Measurements from ENCODE around the gene PRRT3. TPM values are rescaled to one million over a fixed set of nuclear protein-coding genes. Genes with fewer than 3 reads are reported as not detected.
"Not testable (repeated sequence)": the region's sequence is repeated elsewhere in the genome, so short reads cannot be mapped to it uniquely, and the experiment has no call there.

The PRRT3 gene
- total and polyA plus RNA-seq, 9 of the 15 experiments (the other 6 are each of a cell fraction or from before 2014, with no cell fraction given): 0.06 to 1.9 (median 1.2) TPM

DNA sequence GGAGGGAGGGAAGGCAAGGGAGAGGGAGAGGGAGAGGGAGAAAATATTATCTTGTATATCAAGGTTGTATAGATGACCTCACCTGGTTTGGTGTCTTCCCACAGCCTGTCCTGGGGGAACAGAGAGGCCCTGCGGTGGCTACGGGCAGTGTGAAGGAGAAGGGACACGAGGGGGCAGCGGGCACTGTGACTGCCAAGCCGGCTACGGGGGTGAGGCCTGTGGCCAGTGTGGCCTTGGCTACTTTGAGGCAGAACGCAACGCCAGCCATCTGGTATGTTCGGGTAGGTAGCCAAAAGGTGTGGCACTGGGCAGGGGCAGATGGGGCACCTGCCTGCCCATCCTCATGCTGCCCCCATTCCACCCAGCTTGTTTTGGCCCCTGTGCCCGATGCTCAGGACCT is 11.5 kb downstream of the PRRT3 start:
- Histone ChIP-seq H3K9ac (ENCODE audit: insufficient read depth in 1 of 2, low read depth in 2 of 2, low read length in 2 of 2) (no peak overlapping the region), H3K79me2 (ENCODE audit: control insufficient read depth, insufficient read depth, low read length) (peaks cover 5% of the 10 kb centered on the region; the same call in 2 of the 3 replicates), H2AFZ (ENCODE audit: low read depth, low read length) (no peak overlapping the region), H3K36me3 (ENCODE audit: control insufficient read depth, insufficient read depth, low read length) (peaks cover 45% of the 10 kb centered on the region), H4K20me1 (replicated peaks; ENCODE audit: control insufficient read depth, insufficient read depth, low read length) (no peaks in the 10 kb centered on the region), H3K9me3 (replicated peaks; ENCODE audit: control insufficient read depth, insufficient read depth, low read depth, low read length) (0 out of 2 replicates have a peak, but pooled peaks cover 3% of the 10 kb centered on the region), H3K4me3 (no peak overlapping the region), H3K9me1 (ENCODE audit: control insufficient read depth, insufficient read depth, low read length) (no peaks in the 10 kb centered on the region), H3K4me1 (replicated peaks in 1 of 2; ENCODE audit: control insufficient read depth in 2 of 2, insufficient read depth in 2 of 2, low read length in 2 of 2) (peaks cover 0 to 15% of the 10 kb centered on the region in 2 experiments; a peak in 3 of 5 replicates), H3K4me2 (ENCODE audit: insufficient read depth, low read length) (no peak overlapping the region), H3K27me3 (ENCODE audit: control insufficient read depth in 2 of 2, insufficient read depth in 2 of 2, low read length in 2 of 2) (no peaks in the 10 kb centered on the region), H3K27ac (ENCODE audit: extremely low read depth, low read depth, low read length) (no peak overlapping the region)
- FAIRE-seq (no peak), ATAC-seq (no peak), DNase-seq (ENCODE audit: extremely low read depth in 1 of 4, low spot score in 3 of 4) (no peak)
- TF ChIP-seq, protein P1, sequence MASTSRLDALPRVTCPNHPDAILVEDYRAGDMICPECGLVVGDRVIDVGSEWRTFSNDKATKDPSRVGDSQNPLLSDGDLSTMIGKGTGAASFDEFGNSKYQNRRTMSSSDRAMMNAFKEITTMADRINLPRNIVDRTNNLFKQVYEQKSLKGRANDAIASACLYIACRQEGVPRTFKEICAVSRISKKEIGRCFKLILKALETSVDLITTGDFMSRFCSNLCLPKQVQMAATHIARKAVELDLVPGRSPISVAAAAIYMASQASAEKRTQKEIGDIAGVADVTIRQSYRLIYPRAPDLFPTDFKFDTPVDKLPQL (IDR thresholded peaks at IDR 0.05; ENCODE audit: extremely low read depth, insufficient read length): no peak
- TF ChIP-seq, protein P2, sequence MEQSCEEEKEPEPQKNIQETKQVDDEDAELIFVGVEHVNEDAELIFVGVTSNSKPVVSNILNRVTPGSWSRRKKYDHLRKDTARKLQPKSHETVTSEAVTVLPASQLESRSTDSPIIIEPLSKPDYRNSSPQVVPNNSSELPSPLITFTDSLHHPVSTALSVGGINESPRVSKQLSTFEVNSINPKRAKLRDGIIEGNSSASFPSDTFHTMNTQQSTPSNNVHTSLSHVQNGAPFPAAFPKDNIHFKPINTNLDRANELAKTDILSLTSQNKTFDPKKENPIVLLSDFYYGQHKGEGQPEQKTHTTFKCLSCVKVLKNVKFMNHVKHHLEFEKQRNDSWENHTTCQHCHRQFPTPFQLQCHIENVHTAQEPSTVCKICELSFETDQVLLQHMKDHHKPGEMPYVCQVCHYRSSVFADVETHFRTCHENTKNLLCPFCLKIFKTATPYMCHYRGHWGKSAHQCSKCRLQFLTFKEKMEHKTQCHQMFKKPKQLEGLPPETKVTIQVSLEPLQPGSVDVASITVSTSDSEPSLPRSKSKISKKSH (CRISPR knock-in tag; IDR thresholded peaks at IDR 0.05): no peak
- no peak for TF ChIP-seq PHB2 (IDR thresholded peaks at IDR 0.05; ENCODE audit: low read depth)
- no peak for TF ChIP-seq CCNT2 (IDR thresholded peaks at IDR 0.05; ENCODE audit: borderline replicate concordance, extremely low read depth, insufficient read length, low read depth, low read length)
- no peak for TF ChIP-seq MAFG (tag; conservative IDR thresholded peaks at IDR 0.05)
- TF ChIP-seq, protein P3, sequence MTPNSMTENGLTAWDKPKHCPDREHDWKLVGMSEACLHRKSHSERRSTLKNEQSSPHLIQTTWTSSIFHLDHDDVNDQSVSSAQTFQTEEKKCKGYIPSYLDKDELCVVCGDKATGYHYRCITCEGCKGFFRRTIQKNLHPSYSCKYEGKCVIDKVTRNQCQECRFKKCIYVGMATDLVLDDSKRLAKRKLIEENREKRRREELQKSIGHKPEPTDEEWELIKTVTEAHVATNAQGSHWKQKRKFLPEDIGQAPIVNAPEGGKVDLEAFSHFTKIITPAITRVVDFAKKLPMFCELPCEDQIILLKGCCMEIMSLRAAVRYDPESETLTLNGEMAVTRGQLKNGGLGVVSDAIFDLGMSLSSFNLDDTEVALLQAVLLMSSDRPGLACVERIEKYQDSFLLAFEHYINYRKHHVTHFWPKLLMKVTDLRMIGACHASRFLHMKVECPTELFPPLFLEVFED (CRISPR knock-in tag; conservative IDR thresholded peaks at IDR 0.05): no peak
- in situ Hi-C loops (cut with MboI): no loop called here
- WGBS (ENCODE audit: insufficient coverage, low coverage, missing lambda C conversion rate): 94% methylated on average over 8 of the region's 10 CpGs
- CTCF ChIA-PET (ENCODE audit: low intra/inter-chr PET ratio): no interaction called here
- intact Hi-C loops (cut with micrococcal nuclease): no loop called here
- no TSS peak for BruUV-seq (replicated peaks)
- POLR2A ChIA-PET: no interaction called here

DNA sequence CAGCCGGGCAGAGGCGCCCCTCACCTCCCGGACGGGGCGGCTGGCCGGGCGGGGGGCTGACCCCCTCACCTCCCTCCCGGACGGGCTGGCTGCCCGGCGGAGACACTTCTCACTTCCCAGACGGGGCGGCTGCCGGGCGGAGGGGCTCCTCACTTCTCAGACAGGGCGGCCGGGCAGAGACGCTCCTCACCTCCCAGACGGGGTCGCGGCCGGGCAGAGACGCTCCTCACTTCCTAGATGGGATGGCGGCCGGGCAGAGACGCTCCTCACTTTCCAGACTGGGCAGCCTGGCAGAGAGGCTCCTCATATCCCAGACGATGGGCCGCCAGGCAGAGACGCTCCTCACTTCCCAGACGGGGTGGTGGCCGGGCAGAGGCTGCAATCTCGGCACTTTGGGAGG is 12.3 kb downstream of the PRRT3 start:
- DNase-seq (ENCODE audit: extremely low read depth in 1 of 4, low spot score in 3 of 4); H3K27ac ChIP-seq (ENCODE audit: extremely low read depth, low read depth, low read length); H4K20me1 ChIP-seq (replicated peaks; ENCODE audit: control insufficient read depth, insufficient read depth, low read length); H2AFZ ChIP-seq (ENCODE audit: low read depth, low read length); H3K27me3 ChIP-seq (ENCODE audit: control insufficient read depth in 2 of 2, insufficient read depth in 2 of 2, low read length in 2 of 2); POLR2A ChIA-PET; BruUV-seq (replicated peaks); ATAC-seq; H3K9ac ChIP-seq (ENCODE audit: insufficient read depth in 1 of 2, low read depth in 2 of 2, low read length in 2 of 2); H3K4me2 ChIP-seq (ENCODE audit: insufficient read depth, low read length); CTCF ChIA-PET (ENCODE audit: low intra/inter-chr PET ratio); H3K9me1 ChIP-seq (ENCODE audit: control insufficient read depth, insufficient read depth, low read length); H3K4me3 ChIP-seq; FAIRE-seq; H3K9me3 ChIP-seq (replicated peaks; ENCODE audit: control insufficient read depth, insufficient read depth, low read depth, low read length); in situ Hi-C loops (cut with MboI); H3K79me2 ChIP-seq (ENCODE audit: control insufficient read depth, insufficient read depth, low read length): not testable (repeated sequence)
- 85% methylated on average over 4 of the region's 32 CpGs for WGBS (ENCODE audit: insufficient coverage, low coverage, missing lambda C conversion rate)
- intact Hi-C loops (cut with micrococcal nuclease): loop anchor here (10.0 kb wide), 1 partner anchor 285 kb away; no protein-coding TSS in a partner anchor
- peaks cover 50% of the 10 kb centered on the region for H3K36me3 ChIP-seq (ENCODE audit: control insufficient read depth, insufficient read depth, low read length)
- peaks cover 5 to 18% of the 10 kb centered on the region in 2 experiments; a peak in 4 of 5 replicates for H3K4me1 ChIP-seq (replicated peaks in 1 of 2; ENCODE audit: control insufficient read depth in 2 of 2, insufficient read depth in 2 of 2, low read length in 2 of 2)

Measured in K562 (cell line).